Measurements from ENCODE around the gene ZNF160. TPM values are rescaled to one million over a fixed set of nuclear protein-coding genes. Genes with fewer than 3 reads are reported as not detected.
"Not testable (repeated sequence)": the region's sequence is repeated elsewhere in the genome, so short reads cannot be mapped to it uniquely, and the experiment has no call there.

ZNF160 gene
- total and polyA plus RNA-seq, 12 donors: 26.1 to 102 (median 57.1) TPM

DNA sequence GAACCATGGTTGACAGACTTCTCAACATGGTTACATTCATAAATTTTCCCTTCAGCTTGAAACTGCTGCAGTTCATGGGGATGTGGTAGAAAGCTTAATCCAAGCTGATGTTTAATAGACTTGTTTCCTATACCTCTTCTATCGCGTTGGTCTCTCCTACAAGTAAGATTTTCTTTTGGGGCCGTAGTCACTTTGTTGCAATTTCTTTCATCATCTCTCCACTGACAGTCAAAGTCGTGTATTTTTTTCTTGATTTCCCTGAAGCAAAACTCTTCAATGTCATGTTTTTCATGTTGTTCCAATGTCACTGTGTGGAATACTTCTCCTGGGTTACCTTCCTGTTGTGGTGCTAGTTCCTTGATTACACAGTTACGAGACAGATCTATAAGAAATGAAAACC is 6.3 kb upstream of the ZNF160 start:
- intact Hi-C loops (cut with DNase I): no loop called here
- Histone ChIP-seq H3K9me3 (replicated peaks in 1 of 3) (no peaks in the 10 kb centered on the region), H3K4me3 (no peak overlapping the region), H3K27ac (no peak overlapping the region), H3K36me3 (replicated peaks in 1 of 2) (peaks cover 0 to 34% of the 10 kb centered on the region in 2 donors), H3K4me1 (replicated peaks in 1 of 2) (no peaks in the 10 kb centered on the region), H3K27me3 (no peaks in the 10 kb centered on the region)
- no peak for DNase-seq
- no peak for TF ChIP-seq POLR2A (IDR thresholded peaks at IDR 0.05)
- TF ChIP-seq, protein P1, sequence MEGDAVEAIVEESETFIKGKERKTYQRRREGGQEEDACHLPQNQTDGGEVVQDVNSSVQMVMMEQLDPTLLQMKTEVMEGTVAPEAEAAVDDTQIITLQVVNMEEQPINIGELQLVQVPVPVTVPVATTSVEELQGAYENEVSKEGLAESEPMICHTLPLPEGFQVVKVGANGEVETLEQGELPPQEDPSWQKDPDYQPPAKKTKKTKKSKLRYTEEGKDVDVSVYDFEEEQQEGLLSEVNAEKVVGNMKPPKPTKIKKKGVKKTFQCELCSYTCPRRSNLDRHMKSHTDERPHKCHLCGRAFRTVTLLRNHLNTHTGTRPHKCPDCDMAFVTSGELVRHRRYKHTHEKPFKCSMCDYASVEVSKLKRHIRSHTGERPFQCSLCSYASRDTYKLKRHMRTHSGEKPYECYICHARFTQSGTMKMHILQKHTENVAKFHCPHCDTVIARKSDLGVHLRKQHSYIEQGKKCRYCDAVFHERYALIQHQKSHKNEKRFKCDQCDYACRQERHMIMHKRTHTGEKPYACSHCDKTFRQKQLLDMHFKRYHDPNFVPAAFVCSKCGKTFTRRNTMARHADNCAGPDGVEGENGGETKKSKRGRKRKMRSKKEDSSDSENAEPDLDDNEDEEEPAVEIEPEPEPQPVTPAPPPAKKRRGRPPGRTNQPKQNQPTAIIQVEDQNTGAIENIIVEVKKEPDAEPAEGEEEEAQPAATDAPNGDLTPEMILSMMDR (IDR thresholded peaks at IDR 0.05): no peak
- 87 to 93% (median 91%) methylated on average over 5 of the region's 5 CpGs for WGBS, 4 donors

DNA sequence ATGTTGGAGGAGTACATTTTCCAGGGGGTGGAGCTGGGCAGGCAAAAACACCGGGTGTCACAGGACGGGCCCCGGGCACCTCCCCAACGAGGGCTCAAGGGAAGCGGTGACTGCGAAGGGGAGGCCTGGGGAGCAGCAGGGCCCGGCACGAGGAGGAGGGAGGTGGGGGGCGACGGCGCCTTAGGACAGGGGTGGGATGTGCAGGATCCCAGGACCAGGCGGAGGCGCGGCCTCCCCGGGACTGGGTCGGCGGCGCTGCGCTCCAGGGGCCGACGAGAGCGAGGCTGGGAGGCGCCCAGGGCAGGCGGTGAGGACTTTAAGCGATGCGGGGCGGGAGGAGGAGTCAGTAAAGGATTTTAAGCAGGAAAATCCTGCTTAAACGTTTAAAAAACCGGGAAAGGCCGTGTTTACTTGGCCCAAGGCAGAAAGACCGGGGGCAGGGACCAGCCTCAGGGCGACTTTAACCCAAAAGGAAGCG is 427 bp downstream of the ZNF160 start:
- intact Hi-C loops (cut with DNase I): no loop called here
- no peaks in the 10 kb centered on the region for H3K27me3 ChIP-seq
- peak overlapping the region; percentile 86 to 98 (median 97) for H3K27ac ChIP-seq
- H3K9me3 ChIP-seq (replicated peaks in 1 of 3): no peaks in the 10 kb centered on the region
- peaks cover 32 to 35% of the 10 kb centered on the region in 2 donors for H3K4me1 ChIP-seq (replicated peaks in 1 of 2)
- DNase-seq: peak; percentile 48 to 75 (median 72)
- TF ChIP-seq, protein P1 (IDR thresholded peaks at IDR 0.05): no peak
- no peak for TF ChIP-seq POLR2A (IDR thresholded peaks at IDR 0.05)
- H3K4me3 ChIP-seq: peak overlapping the region; percentile 73 to 95 (median 84)
- peaks cover 0 to 3% of the 10 kb centered on the region in 2 donors for H3K36me3 ChIP-seq (replicated peaks in 1 of 2)
- 0 to 1% (median 0%) methylated on average over 22 to 33 of the region's 33 CpGs for WGBS, 4 donors

DNA sequence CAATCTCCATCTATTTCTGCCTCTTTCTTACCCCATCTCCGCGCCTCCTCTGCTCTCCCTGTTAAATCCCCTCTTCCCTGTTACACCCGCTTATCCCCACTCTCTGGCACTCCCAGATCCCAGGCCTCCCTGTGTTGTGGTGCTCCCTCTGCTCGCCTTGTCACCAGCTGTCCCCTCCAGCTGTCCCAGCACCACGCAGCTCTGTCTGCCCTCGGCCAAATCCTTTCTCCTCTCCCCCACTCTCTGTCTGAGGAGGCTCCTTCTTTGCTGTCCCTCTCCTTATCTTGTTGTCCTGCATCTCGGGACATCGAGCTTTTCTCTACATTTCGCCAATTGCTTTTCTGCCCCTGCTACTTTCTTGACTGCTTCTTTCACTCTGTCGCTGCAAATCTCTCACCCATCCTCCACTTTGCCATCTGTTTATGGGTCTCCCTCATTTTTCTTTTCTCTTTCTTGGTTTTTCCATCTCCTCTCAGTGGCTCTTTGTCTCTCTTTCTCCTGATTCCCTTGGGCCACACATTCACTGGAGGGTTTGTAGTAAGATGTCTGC is 941 bp downstream of the ZNF160 start:
- 14 to 23% (median 21%) methylated on average over 10 of the region's 10 CpGs for WGBS, 4 donors
- peak in 4 of 7 donors; percentile 30 to 55 (median 48) for DNase-seq
- H3K4me1 ChIP-seq (replicated peaks in 1 of 2): peaks cover 37 to 40% of the 10 kb centered on the region in 2 donors
- intact Hi-C loops (cut with DNase I): no loop called here
- no peaks in the 10 kb centered on the region for H3K27me3 ChIP-seq
- peak overlapping the region; percentile 86 to 98 (median 97) for H3K27ac ChIP-seq
- TF ChIP-seq POLR2A (IDR thresholded peaks at IDR 0.05): peak in 1 of 2 donors; percentile 4
- TF ChIP-seq, protein P1 (IDR thresholded peaks at IDR 0.05): no peak
- H3K4me3 ChIP-seq: peak overlapping the region in 3 of 4 donors; percentile 73 to 93 (median 74)
- no peaks in the 10 kb centered on the region for H3K9me3 ChIP-seq (replicated peaks in 1 of 3)
- H3K36me3 ChIP-seq (replicated peaks in 1 of 2): peaks cover 0 to 3% of the 10 kb centered on the region in 2 donors

DNA sequence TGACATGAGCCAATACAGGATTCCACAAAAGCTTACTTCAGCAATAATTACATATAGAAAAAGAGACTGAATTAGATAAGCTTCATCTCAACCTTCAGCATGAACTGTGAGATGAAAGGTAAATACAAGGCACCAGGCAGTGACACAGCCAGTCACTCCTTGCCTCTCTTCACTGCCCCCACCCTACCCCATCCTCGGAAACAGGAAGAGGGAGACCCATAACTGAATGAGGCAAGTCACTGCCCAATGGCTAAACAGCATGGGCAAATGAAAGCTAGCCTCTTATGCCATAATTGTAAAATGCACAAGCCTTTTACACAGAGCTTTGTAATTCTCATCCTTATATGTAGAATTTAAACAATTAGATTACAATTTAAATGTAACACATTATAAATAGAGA is 1.7 kb downstream of the ZNF160 start:
- Histone ChIP-seq H3K9me3 (replicated peaks in 1 of 3) (no peaks in the 10 kb centered on the region), H3K4me3 (peak overlapping the region in 2 of 4 donors; percentile 73 to 74)

DNA sequence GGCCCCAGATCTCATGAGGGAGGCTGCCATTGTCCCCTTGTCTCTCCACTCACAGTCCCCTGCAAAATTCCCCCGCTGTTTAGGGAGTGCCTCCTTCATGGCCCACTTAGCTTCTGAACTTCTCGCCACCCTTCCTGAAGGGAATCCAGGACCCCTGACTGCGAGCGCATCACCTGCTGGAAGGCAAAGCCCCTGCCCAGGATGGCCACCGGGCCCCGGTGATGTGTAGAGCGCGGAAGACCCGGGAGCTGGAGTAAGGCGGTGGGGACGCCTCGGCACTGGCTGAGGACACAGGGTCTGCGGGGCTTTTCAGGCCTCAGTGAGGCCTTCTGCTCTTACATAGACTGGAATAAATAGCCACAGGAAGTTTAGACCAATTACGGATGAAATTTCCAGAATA is 4.7 kb downstream of the ZNF160 start:
- Histone ChIP-seq H3K4me1 (replicated peaks in 1 of 2) (peaks cover 53 to 54% of the 10 kb centered on the region in 2 donors), H3K27ac (peak overlapping the region in 3 of 5 donors; percentile 21 to 78 (median 39))
- H3K27me3 ChIP-seq; H3K36me3 ChIP-seq (replicated peaks in 1 of 2); H3K4me3 ChIP-seq; H3K9me3 ChIP-seq (replicated peaks in 1 of 3): not testable (repeated sequence)
- peak in 1 of 7 donors; percentile 52 for DNase-seq
- 91 to 98% (median 94%) methylated on average over 13 to 14 of the region's 14 CpGs for WGBS, 4 donors
- intact Hi-C loops (cut with DNase I): loop anchor here in 1 of 2 donors (2.0 kb wide), 1 partner anchor 30 kb away; no protein-coding TSS in a partner anchor

More for the DNA sequence above, 1.7 kb downstream of the ZNF160 start:
- intact Hi-C loops (cut with DNase I): no loop called here
- Histone ChIP-seq H3K27ac (peak overlapping the region in 4 of 5 donors; percentile 55 to 98 (median 92)), H3K4me1 (replicated peaks in 1 of 2) (peaks cover 38 to 41% of the 10 kb centered on the region in 2 donors), H3K36me3 (replicated peaks in 1 of 2) (peaks cover 0 to 3% of the 10 kb centered on the region in 2 donors), H3K27me3 (no peaks in the 10 kb centered on the region)
- 0 to 18% (median 6%) methylated on average over 1 of the region's 1 CpG for WGBS, 4 donors
- TF ChIP-seq, protein P1 (IDR thresholded peaks at IDR 0.05): no peak
- peak in 1 of 2 donors; percentile 49 for TF ChIP-seq POLR2A (IDR thresholded peaks at IDR 0.05)
- peak in 4 of 7 donors; percentile 26 to 58 (median 36) for DNase-seq

DNA sequence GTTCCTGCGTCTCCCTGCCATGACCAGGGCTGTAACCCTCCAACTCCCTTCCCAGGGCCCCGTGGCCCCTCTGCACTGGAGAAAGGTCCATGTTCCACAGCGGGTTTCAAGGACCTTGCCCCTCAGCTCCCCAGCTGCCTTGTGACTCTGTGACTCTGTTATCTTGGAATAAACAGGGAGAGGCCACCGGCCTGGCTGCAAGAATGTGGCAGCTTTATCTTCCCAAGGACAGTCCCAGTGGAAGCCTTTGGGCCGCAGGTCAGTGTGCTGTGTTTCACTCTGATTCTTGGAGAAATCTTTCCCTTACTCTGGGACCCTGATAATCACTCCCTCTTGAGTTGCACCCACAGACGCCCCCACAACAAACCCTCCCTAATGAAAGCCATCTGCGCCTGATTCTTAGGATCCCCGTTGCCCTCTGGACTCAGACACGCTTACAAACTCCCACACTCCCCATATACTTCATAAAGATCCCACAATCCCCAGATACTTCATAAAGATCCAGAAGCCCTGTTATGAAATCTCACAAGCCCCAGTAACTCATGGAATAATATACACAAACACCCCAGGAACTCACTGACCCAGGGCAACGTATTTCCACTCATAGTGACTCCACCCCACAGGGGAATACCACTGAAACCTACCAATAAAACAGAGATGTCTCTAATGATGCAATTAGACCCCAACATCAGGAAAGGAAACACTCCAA is 6.1 kb downstream of the ZNF160 start:
- H3K9me3 ChIP-seq (replicated peaks in 1 of 3); DNase-seq; intact Hi-C loops (cut with DNase I); H3K36me3 ChIP-seq (replicated peaks in 1 of 2); H3K27me3 ChIP-seq; H3K4me3 ChIP-seq: not testable (repeated sequence)
- Histone ChIP-seq H3K4me1 (replicated peaks in 1 of 2) (peaks cover 52 to 54% of the 10 kb centered on the region in 2 donors), H3K27ac (peak overlapping the region in 4 of 5 donors; percentile 58 to 87 (median 77))
- 42 to 68% (median 59%) methylated on average over 1 to 4 of the region's 10 CpGs for WGBS, 4 donors
